HG03025 (cell line): ENCODE measurements around the gene BBS1.
A peak's percentile ranks its signal among the peaks of the same experiment; 100 is the strongest.

Experiments
- ATAC-seq: cut with Tn5 transposase; IDR thresholded peaks from one replicate; pipeline ENCODE4 v1.9.1; 2021; ENCODE audit warnings: mild to moderate bottlenecking, moderate library complexity; ENCODE audit not compliant: unreplicated experiment, low FRiP score

BBS1 gene

GRCh38 chr11:66476841-66477251, 33.6 kb upstream of the BBS1 start:
- no peak for ATAC-seq

- ATAC-seq = no peak
Observed at GRCh38 chr11:66477263-66478201, 32.9 kb upstream of the BBS1 start.

DNA sequence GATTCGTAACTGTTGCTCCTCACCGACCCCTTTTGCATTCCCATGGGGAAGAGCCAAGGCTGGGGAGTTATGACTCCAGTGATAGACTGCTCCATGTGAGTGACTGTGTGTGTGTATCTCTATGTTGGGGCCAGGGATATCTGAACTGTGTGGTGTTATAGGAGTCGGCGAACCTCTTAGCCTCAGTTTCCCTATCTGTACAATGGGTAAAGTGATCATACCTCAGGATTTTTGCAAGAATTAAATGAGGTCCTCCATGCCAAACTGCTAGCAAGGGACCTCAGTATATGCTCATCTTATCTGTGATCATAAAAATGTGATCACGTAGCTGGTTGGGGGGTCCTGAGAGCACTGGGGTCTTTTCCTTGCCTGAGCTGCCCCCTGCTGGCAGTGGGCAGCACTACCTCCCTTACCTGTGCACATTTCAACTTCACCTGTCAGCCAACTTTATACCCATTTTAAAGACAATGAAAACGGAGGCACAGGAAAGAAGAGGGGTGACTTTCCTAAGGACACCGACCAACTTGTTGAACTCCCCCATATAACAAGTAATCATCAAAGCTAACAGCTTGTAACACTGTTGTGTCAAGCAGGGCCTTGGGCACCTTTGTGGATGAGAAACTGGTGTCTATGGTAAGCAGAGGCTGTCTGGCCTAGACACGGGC, 31.6 kb upstream of the BBS1 start:
- no peak for ATAC-seq

DNA sequence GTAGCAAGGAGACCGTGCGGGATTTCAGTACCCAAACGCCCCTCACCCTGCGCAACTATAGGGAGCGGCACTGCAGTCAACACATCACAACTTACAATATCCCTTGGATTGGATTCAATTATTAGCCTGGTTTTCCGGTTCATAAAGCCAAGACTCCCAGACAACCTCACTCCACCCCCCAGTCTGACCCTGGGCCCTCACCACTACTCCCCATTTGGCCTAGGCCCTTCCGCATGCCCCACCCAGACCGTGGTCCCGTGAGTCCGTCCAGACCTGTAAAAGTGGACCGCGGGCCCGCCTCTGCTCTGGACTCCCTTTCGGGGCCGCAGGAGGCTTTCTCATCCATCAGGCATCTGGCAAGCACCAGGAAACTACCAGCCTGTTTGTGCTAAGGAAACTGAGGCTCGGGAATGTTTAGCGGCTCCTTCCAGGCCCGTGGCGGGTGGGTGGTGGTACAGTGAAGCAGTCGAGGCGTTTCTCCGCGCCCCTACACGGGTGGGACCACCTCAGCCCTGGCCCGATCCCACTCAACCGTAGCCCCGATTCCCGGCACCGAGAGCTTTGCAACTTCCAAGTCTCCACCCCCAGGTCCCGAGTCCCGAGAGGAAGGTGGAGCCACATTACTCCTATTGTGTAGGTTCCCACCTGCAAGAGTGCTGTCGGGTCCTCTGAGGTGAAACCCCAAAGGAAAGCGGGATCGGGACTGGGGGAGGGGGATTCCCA, 30.9 kb upstream of the BBS1 start:
- peak; percentile 13 for ATAC-seq

DNA sequence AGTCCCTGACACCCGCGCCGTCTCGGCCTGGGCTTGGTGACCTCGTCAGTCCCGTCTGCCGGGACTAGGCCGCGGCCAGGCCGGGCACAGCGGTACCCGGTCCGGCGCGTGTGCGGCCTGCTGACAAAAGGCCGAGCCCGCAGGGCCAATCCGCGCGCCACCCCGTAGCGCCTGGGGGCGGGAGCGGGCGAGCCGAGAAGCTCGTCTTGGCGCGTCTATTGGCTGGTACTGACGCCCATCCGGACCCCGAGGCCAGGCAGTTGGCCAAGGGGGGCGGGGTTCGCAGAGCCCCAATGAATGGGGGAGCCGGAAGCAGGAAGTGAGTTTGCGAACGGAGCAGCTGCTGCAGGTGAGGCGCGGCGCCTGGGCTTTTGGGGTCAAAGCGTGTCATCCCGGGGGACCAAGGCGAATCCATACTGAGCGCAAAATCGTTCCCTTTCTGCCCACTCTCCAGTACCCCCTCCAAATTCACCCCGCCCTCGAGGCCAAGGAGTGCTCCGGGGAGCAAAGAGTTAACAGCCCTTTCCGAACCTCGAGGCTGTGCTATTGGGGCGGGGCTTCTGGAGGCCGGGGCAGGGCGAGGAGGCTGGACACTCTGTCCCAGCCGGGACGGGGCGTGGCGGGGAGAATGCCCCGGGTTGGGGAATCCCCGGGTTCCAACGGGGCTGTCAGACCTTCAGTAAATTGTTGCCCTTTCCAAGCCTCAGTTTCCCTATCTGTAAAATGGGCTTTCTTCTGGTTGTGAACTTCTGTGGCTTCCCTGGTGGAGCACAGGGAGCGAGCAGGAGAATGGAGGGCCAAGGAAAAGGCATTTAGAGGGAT, 30.1 kb upstream of the BBS1 start, which contains the start of gene DPP3:
Gene DPP3, plus strand, starts transcription at position 318 of the 822 bp plus-strand sequence. CDS start 1,767 bp downstream, outside the sequence.
- ATAC-seq = peak; percentile 72

- ATAC-seq = no peak
Observed at GRCh38 chr11:66484806-66485380, 25.5 kb upstream of the BBS1 start.

DNA sequence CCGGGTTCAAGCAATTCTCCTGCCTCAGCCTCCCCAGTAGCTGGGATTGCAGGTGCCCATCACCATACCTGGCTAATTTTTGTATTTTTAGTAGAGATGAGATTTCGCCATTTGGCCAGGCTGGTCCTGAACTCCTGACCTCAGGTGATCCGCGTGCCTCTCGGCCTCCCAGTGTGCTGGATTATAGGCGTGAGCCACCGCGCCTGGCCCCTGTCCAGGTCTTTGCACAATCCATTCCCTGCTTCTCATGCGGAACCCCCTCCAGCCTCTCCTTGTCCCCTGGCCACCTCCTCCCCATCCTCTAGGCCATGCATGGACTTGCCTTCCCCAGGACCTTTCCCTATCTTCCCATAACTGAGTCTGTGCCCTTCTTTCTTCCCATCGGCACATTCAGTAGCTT, 21.5 kb upstream of the BBS1 start:
- no peak for ATAC-seq

DNA sequence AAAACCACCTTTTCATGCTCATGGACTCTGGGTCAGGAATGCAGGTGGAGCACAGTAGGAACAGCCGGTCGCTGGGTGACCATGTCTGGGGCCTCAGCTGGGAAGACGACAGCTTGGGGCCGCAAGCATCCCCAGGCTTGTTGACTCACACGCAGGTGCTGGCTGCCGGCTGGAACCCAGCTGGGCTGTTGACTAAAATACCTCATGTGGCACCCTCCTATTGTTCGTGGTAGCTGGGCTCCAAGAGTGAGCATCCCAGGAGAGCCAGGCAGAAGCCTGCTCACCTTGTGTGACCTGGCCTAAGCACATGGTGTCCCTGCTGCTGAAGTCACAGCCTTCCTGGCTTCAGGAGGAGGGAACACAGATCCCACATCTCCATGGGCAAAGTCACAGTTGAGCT, 20.8 kb upstream of the BBS1 start:
- no peak for ATAC-seq

DNA sequence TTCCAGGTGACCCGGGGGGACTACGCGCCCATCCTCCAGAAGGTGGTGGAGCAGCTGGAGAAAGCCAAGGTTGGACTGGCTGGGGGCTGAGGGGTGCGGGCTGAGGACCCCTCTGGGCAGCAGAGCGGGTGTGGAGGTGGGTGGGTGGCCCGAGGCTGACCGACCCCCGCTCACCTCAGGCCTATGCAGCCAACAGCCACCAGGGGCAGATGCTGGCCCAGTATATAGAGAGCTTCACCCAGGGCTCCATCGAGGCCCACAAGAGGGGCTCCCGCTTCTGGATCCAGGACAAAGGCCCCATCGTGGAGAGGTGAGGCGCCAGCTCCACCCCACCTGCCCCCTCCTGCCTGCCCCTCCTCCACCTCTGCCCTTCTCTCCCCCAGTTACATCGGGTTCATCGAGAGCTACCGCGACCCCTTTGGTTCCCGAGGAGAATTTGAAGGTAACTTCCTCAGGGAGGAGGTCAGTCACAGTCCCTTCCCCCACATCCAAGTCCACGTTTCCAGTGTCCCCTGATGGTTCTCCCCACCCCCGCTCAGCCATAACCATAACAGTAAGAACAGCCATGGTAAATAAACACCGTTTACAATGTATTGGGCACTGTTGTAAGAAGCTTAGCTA, 19.0 kb upstream of the BBS1 start:
- ATAC-seq = no peak

DNA sequence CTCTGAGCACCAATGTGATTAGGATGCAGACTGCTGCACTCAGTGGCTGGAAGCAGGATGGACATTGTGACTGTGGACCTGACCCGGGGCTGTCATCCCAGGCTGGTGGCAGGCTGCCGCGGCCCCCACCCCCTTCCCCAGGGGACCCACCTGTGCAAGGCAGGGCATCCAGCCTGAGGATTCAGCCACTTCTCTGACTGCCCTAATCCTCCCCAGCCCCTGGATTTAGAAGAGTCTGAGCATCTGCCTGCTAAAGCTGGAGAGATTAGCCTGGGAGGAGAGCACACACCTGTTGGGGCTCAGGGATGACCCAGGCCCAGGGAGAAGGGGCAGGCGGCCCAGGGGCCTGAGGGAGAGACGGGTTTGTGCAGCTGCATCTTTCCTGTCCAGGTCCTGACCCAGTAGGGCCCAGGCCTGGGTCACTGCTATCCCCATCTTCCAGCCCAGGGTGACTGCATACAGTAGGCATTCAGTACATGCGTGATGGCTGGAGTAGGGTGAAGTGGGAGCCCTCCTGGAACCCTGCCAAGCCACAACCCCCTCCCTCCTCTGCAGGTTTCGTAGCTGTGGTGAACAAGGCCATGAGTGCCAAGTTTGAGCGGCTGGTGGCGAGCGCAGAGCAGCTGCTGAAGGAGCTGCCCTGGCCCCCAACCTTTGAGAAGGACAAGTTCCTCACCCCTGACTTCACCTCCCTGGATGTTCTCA, 18.1 kb upstream of the BBS1 start:
- ATAC-seq = no peak

DNA sequence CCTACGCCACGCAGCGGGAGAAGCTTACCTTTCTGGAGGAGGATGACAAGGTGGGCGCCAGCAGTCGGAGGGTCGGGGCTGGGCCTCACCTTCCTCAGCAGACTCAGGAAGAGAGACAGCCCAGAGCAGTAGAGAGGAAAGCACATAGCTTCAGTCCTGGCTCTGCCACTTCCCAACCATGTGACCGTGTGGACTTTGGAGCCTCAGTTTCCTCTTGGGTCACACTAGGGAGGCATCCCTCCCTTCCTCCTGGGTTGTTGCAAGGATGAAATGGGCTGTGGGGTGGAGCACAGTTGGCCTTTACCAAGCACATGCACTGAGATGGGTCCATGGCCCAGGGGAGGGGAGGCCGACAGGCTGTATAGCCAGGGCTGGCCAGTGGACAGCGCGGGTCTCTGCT, 17.3 kb upstream of the BBS1 start:
- ATAC-seq = no peak

GRCh38 chr11:66494458-66494857, 16.0 kb upstream of the BBS1 start:
- no peak for ATAC-seq

GRCh38 chr11:66494935-66495334, 15.5 kb upstream of the BBS1 start:
- no peak for ATAC-seq

DNA sequence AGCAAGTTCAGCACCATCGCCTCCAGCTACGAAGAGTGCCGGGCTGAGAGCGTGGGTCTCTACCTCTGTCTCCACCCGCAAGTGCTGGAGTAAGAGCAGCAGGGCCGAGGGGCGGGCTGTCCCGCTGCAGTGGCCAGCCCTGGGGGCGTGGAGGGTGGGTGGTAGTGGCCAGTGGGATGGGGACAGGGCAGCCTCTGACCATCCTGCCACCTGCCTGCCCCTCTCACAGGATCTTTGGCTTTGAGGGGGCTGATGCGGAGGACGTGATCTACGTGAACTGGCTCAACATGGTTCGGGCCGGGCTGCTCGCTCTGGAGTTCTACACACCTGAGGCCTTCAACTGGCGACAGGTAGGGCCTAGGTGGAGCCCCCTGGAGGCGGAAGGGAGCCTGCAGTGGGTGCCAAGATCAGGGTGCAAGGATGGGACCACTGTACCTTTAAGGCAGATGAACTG, 15.0 kb upstream of the BBS1 start:
- ATAC-seq = no peak

- ATAC-seq = no peak
Observed at GRCh38 chr11:66497206-66497605, 13.2 kb upstream of the BBS1 start.

DNA sequence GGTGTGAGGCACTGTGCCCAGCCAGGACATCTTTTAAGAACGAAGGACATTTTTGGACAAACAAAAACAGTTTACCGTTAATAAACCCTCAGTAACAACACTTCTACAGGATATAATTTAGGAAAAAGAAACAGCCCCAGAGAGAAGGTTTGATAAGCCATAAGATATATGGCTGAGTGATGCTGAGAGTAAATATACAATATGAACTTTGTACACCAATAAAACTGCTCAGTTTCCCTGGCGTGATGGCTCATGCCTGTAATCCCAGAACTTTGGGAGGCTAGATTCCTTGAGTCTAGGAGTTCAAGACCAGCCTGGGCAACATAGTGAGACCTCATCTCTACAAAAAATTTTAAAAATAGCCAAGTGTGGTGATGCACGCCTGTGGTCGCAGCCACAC, 11.9 kb upstream of the BBS1 start:
- ATAC-seq = no peak

- ATAC-seq = no peak
Observed at GRCh38 chr11:66505276-66505816, 5.1 kb upstream of the BBS1 start.

GRCh38 chr11:66509131-66509561, 1.3 kb upstream of the BBS1 start:
- ATAC-seq = no peak

- ATAC-seq = no peak
Observed at GRCh38 chr11:66510990-66511339, 530 bp downstream of the BBS1 start.
